PFSK-1 (cell line): ENCODE data around the gene TLR6.

Source experiments
- FOXP2 ChIP-seq: optimal IDR thresholded peaks from 2 replicates; pipeline ENCODE3; 2011; ENCODE audit warnings: borderline replicate concordance, control low read depth, inconsistent platforms; ENCODE audit not compliant: insufficient read depth; ENCODE audit errors: extremely low read length, extremely low read depth
- POLR2AphosphoS5 ChIP-seq: IDR thresholded peaks from 2 replicates; pipeline ENCODE4 v1.6.1; 2012; ENCODE audit warnings: low read depth, mild to moderate bottlenecking, control low read depth, low read length, moderate library complexity
- SIN3A ChIP-seq: IDR thresholded peaks from 2 replicates; pipeline ENCODE4 v1.6.1; 2012; ENCODE audit warnings: mild to moderate bottlenecking, low read length, moderate library complexity, borderline replicate concordance; ENCODE audit not compliant: insufficient read depth
- TAF1 ChIP-seq: IDR thresholded peaks from 2 replicates; pipeline ENCODE4 v1.6.1; 2012; ENCODE audit warnings: low read length, control low read depth, borderline replicate concordance; ENCODE audit not compliant: insufficient read depth

- no peak for TF ChIP-seq POLR2AphosphoS5
- TF ChIP-seq TAF1: no peak
- TF ChIP-seq FOXP2: no peak
- TF ChIP-seq SIN3A: no peak
Measured at GRCh38 chr4:38782452-38783108, 74.0 kb downstream of the TLR6 start, which contains the start of gene TLR10.
